NCI-H748 (cell line): ENCODE data around the gene ZNF513.
A peak's percentile ranks its signal among the peaks of the same experiment; 100 is the strongest.
"Not testable (repeated sequence)": the region's sequence is repeated elsewhere in the genome, so short reads cannot be mapped to it uniquely, and the experiment has no call there.

ENCODE experiments used
- DNase-seq: peaks from one replicate; lab custom pipeline; 2025; ENCODE audit not compliant: unreplicated experiment; lab: John Stamatoyannopoulos, UW

The ZNF513 gene, protein sequence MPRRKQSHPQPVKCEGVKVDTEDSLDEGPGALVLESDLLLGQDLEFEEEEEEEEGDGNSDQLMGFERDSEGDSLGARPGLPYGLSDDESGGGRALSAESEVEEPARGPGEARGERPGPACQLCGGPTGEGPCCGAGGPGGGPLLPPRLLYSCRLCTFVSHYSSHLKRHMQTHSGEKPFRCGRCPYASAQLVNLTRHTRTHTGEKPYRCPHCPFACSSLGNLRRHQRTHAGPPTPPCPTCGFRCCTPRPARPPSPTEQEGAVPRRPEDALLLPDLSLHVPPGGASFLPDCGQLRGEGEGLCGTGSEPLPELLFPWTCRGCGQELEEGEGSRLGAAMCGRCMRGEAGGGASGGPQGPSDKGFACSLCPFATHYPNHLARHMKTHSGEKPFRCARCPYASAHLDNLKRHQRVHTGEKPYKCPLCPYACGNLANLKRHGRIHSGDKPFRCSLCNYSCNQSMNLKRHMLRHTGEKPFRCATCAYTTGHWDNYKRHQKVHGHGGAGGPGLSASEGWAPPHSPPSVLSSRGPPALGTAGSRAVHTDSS

GRCh38 chr2:27380626-27381545 is at the start of gene ZNF513:
TSS of gene ZNF513 (minus strand) at chr2:27380734. CDS start at chr2:27380526, 208 bp downstream.
- DNase-seq = peak; percentile 97

GRCh38 chr2:27428978-27429541 is 48.5 kb upstream of the ZNF513 start:
- peak; percentile 85 for DNase-seq

- DNase-seq = peak; percentile 95
Measured at GRCh38 chr2:27428213-27428977, 47.9 kb upstream of the ZNF513 start, which contains the start of gene NRBP1. TSS of gene NRBP1 (plus strand) at chr2:27428631. CDS start at chr2:27433274, 4,643 bp downstream.

GRCh38 chr2:27427863-27428212 is 47.3 kb upstream of the ZNF513 start:
- DNase-seq = no peak

- not testable (repeated sequence) for DNase-seq
Measured at GRCh38 chr2:27425039-27425438, 44.5 kb upstream of the ZNF513 start.

- no peak for DNase-seq
Measured at GRCh38 chr2:27422958-27423357, 42.4 kb upstream of the ZNF513 start.

GRCh38 chr2:27421660-27422250 is 41.2 kb upstream of the ZNF513 start:
- DNase-seq = no peak

DNA sequence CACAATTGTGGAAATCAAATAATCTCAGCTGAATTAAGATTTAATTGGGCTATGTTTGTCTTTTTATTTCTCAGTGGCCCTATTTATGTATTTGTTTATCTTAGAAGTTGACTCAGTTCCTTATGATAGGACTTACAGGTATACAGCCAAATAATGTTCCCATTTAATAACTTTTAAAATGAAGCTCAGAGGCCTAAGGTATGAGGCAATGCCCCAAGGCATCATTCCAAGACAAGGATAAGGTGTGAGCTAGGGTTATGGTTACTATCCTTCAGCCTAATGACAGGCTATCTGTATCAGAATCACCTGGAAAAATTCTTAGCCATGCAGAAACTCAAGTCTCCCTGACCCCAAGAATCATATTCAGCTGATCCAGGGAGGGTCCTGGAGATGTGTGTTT is 40.5 kb upstream of the ZNF513 start:
- no peak for DNase-seq

GRCh38 chr2:27416151-27416550 is 35.6 kb upstream of the ZNF513 start:
- DNase-seq = no peak

- no peak for DNase-seq
Measured at GRCh38 chr2:27412419-27413152, 32.1 kb upstream of the ZNF513 start.

GRCh38 chr2:27409321-27410073 is 29.0 kb upstream of the ZNF513 start, which contains the start of gene PPM1G:
TSS of gene PPM1G (minus strand) at chr2:27409591. CDS start at chr2:27409422, 169 bp downstream.
- peak; percentile 96 for DNase-seq

DNA sequence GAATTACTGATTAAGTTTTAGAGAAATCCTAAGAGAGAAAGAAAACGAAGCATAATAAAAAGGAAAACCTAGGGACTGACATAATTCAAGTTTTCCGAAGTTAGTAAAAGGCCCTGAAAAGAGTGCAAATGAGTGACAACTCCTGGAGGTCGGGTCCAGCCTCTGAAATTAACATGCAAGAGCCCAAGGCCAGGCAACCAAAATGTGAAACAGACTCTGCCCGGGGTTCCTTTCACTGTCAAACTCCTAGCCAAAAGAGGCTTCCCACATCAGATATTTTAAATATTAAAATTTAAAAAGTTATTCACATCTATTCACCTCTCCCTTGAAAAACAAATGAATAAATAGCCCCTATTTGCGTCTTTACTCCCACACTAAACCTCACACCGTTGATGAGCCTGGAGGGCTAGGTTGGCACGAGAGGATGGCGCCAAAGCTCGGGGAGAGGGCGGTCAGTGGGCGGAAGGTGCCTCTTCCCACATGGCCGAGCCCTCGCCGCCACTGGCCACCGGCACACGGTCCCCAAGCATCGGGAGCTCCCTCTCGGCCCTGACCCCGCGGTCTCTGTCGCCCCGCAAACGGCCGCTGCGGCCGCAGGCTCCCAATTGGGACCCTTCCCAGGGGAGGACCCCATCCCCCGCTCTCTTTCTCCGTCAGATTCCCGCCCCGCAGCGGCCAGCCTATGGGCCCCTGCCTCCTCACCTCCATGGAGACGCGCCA is 28.2 kb upstream of the ZNF513 start:
- peak; percentile 70 for DNase-seq

DNA sequence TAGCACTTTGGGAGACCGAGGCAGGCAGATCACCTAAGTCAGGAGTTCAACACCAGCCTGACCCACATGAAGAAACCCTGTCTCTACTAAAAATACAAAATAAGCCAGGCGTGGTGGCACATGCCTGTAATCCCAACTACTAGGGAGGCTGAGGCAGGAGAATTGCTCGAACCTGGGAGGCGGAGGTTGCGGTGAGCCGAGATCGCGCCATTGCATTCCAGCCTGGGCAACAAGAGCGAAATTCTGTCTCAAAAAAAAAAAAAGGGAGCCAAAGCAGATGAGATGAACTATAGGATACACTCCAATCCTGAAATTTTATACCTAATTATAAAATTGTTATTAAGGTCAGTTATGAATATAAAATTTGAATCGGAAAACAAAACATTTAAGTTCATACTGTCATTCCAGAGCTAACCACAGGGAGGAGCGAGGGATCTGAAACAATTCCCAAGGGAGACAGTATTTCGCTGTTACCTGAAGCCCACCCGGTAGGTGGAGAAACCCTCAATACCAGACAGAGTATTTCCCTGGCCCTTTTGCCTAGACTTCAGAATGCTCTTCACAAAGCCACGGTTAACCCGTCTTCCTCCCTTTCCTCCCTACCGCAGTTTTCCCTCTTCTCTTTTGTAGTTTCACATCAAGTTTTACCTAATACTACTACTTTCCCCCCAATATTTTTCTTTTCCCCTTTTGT is 27.4 kb upstream of the ZNF513 start:
- peak; percentile 79 for DNase-seq

DNA sequence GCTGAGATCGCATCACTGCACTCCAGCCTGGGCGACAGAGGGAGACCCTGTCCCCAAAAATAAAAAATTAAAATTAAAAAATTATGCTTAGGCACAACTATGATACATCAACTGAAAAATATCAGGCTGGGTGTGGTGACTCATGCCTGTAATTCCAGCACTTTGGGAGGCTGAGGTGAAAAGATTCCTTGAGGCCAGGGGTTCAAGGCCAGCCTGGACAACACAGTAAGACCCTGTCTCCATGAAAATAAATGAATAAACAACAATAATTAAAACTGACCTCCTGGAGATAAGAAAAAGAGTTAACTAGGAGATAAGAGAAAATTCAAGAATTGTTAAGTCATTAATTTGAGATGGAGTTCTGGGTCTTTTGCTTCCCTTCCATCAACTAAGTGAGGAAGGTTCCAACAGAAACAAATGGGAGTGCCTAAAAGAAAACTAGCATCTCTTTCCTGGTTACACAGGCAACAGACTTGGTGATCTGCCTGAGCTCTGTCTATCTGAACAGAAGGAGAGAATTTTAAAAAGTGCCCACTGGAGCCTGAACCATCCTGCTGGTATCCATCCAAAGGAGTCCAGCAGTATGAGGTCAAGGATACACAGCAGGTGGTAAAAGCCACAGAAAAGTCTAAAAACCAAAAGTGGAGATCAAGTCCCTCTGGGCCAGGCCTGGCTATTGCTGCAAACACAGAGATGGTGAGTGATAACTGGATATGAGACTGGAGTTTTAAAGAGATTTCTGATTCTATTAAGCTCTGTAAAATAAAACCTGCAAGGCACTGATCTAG is 20.0 kb upstream of the ZNF513 start:
- DNase-seq = no peak

DNA sequence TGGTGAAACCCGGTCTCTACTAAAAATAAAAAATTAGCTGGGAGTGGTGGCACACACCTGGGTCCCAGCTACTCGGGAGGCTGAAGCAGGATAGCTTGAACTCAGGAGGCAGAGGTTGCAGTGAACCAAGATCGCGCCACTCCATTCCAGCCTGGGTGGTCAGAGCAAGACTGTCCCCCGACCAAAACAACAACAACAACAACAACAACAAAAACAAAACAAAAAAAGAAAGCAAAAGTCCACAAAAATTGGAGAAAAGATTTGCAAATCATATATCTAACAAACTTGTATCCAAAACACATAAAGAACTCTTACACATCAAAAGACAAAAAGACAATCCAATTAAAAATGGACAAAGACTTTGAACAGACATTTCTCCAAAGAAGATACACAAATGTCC is 18.4 kb upstream of the ZNF513 start:
- DNase-seq = no peak

GRCh38 chr2:27393225-27393624 is 12.7 kb upstream of the ZNF513 start:
- DNase-seq = no peak
